Adrenal gland (tissue), 5 donors: Measurements from ENCODE around the gene TMPRSS5.

Experiments
- POLR2A ChIP-seq, 2 donors: fragments of 450-650 bp; IDR thresholded peaks; one replicate each; pipeline ENCODE4 v1.6.1; 2017; ENCODE audit warnings: antibody characterized with exemption in 2 of 2, mild to moderate bottlenecking in 2 of 2, moderate library complexity in 1 of 2
- TF ChIP-seq, protein P1 (sequence below), 6 experiments: fragments of 450-650 bp in 4 of 6; fragments of 200-600 bp in 2 of 6; sonication (generic) in 1 of 6; IDR thresholded peaks; 1 replicate in 5 of 6; 2 replicates in 1 of 6; pipeline versions ENCODE4 v1.5.1 to v1.8.0; 2016 to 2021; ENCODE audit warnings: antibody characterized with exemption in 6 of 6, mild to moderate bottlenecking in 2 of 6, moderate library complexity in 1 of 6
- donor health status: DM: no; HTN: no; CAD: no.

DNA sequence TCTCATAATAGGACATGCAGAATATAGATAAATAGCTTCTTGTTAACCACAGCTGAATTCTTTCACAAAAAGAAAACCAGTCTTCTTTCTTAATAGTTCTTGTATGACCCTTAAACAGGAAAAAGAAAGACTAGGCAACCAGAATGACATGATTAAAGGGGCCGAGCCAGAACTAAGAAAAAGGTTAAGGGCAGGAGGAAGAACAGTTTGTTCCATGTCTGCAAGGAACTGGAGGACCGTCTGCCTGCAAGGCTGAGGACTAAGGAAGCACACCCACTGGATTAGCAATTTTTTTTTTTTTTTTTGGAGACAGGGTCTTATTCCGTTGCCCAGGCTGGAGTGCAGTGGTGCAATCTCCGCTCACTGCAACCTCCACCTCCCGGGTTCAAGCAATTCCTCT, 26.0 kb upstream of the TMPRSS5 start:
- TF ChIP-seq, protein P1, sequence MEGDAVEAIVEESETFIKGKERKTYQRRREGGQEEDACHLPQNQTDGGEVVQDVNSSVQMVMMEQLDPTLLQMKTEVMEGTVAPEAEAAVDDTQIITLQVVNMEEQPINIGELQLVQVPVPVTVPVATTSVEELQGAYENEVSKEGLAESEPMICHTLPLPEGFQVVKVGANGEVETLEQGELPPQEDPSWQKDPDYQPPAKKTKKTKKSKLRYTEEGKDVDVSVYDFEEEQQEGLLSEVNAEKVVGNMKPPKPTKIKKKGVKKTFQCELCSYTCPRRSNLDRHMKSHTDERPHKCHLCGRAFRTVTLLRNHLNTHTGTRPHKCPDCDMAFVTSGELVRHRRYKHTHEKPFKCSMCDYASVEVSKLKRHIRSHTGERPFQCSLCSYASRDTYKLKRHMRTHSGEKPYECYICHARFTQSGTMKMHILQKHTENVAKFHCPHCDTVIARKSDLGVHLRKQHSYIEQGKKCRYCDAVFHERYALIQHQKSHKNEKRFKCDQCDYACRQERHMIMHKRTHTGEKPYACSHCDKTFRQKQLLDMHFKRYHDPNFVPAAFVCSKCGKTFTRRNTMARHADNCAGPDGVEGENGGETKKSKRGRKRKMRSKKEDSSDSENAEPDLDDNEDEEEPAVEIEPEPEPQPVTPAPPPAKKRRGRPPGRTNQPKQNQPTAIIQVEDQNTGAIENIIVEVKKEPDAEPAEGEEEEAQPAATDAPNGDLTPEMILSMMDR (IDR thresholded peaks at IDR 0.05) = no peak
- TF ChIP-seq POLR2A (IDR thresholded peaks at IDR 0.05) = no peak
